Brain microvascular endothelial cell (primary cell): ENCODE results near the gene ARHGAP26.
A peak's percentile ranks its signal among the peaks of the same experiment; 100 is the strongest.

Experiments used
- DNase-seq: peaks from one replicate; pipeline ENCODE4 v3.0.0-alpha.2; 2020
- H3K27ac ChIP-seq: fragments of 250-450 bp; sonication (Bioruptor Pico); 2 replicates; pipeline ENCODE4 v1.5.1; 2020; ENCODE audit warnings: mild to moderate bottlenecking, moderate library complexity
- H3K27me3 ChIP-seq: fragments of 250-450 bp; sonication (Bioruptor Pico); replicated peaks from 2 replicates; pipeline ENCODE4 v1.5.1; 2020; ENCODE audit warnings: mild to moderate bottlenecking
- H3K36me3 ChIP-seq: fragments of 250-450 bp; sonication (Bioruptor Pico); replicated peaks from 2 replicates; pipeline ENCODE4 v1.5.1; 2020; ENCODE audit warnings: mild to moderate bottlenecking
- H3K4me3 ChIP-seq: 2 replicates; pipeline ENCODE4 v1.5.1; 2011; ENCODE audit warnings: low read depth, mild to moderate bottlenecking, control low read depth, low read length, moderate library complexity
- in situ Hi-C: cut with HindIII; loops from 2 replicates; pipeline ENCODE4 v1.10.0; 2017; ENCODE audit warnings: low sequenced_read_pairs, low pct_ligation_motif_present
- TF ChIP-seq, protein P1 (sequence below): IDR thresholded peaks from 2 replicates; pipeline ENCODE4 v1.5.1; 2011; ENCODE audit warnings: low read depth, mild to moderate bottlenecking, moderate library complexity, low read length, control low read depth, inconsistent platforms; ENCODE audit errors: missing control alignments

Gene ARHGAP26

DNA sequence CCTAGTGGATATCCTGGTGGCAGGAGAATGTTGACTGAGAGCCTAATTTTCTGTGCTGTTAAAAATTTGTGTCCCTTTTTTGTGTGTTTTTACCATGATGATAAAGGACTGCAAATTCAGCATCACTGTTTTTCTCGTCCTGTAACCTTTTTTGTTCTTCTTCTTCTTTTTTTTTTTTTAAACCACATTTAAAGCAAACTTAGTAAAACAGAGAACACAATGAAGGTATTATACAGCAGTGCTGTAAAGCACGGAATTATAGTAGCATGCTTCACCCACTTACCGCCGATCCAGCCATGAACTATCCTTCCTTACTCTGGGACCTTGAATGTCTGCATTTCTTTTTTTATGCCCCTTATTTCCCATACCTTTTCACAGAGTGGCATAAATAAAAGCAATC is 280.0 kb downstream of the ARHGAP26 start:
- no peaks in the 10 kb centered on the region for H3K36me3 ChIP-seq
- no peak overlapping the region for H3K4me3 ChIP-seq
- TF ChIP-seq, protein P1, sequence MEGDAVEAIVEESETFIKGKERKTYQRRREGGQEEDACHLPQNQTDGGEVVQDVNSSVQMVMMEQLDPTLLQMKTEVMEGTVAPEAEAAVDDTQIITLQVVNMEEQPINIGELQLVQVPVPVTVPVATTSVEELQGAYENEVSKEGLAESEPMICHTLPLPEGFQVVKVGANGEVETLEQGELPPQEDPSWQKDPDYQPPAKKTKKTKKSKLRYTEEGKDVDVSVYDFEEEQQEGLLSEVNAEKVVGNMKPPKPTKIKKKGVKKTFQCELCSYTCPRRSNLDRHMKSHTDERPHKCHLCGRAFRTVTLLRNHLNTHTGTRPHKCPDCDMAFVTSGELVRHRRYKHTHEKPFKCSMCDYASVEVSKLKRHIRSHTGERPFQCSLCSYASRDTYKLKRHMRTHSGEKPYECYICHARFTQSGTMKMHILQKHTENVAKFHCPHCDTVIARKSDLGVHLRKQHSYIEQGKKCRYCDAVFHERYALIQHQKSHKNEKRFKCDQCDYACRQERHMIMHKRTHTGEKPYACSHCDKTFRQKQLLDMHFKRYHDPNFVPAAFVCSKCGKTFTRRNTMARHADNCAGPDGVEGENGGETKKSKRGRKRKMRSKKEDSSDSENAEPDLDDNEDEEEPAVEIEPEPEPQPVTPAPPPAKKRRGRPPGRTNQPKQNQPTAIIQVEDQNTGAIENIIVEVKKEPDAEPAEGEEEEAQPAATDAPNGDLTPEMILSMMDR: no peak
- H3K27ac ChIP-seq: no peak overlapping the region
- H3K27me3 ChIP-seq: no peaks in the 10 kb centered on the region
- no peak for DNase-seq
- in situ Hi-C loops: no loop called here

DNA sequence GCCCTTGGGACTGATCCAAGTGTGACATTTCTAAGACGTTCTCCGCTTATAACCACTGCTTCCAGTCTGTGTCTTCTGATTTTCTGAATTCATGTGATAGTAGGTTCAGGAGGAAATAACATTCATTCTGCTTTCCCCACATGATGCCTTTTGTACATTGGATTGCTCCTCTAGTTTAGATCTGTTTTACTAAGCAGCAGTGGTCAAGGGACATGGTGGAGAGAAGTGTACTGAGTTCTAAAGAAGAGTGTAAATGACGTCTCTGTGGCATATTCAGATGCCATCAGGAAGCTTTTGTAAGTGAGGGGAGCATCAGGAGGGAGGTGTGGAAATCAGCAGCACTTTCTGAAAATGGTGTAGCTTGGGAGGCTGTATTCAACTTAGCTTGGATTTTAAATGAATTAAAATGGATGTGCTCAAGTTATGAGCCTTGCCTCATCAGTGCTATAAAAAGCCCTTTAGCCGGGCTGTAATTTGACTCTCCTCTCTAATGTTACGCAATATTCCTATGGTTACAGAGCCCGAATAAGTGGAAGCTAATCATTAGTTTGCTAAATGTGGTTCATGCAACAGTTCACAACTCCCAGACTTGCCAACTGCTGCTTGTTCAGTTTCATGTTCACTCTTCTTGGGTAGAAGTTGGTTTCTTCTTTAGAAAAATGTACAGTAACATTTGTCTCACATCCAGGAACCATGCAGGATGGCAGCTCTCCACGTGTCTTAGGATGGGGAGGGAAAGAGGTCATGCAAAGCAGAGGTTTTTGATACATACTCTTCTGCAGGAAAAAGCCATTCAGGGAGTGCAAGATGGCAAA is 281.3 kb downstream of the ARHGAP26 start:
- peak; percentile 73 for DNase-seq
- in situ Hi-C loops: no loop called here

DNA sequence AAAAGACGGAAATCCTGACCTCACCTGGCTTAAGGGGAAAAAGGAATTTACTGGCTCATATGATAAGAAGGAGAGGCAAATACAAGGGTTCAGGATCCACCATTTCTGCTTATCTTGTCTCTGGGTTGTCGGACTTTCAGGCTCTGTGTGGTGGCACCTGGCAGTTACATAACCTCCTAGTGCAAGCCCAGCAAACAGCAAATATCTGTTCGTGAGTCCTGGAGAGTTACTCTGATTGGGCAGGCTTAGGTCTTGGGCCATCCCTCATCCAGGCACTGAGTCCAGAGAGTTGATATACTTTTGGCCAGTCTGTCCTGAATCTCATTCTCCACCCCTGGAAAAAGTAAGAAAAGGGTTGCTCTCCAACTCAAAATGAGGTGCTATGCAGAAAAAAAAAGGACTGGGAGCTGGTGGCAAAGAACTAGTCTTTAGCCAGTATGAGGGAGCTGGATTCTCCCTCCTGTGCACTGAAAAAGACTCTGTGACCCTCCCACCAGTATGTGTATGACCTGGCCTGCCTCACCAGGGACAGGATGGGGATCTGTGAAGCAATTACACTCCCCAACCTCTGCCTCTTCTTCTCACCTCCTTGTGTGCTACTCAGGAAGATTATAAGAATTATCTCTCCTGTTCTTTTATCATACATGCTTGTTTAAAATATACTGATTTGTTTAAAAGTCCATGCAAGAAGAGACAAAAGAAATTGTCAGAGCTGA is 282.9 kb downstream of the ARHGAP26 start:
- H3K4me3 ChIP-seq: no peak overlapping the region
- DNase-seq: no peak
- in situ Hi-C loops: no loop called here
- H3K36me3 ChIP-seq: no peaks in the 10 kb centered on the region
- H3K27ac ChIP-seq: no peak overlapping the region
- no peaks in the 10 kb centered on the region for H3K27me3 ChIP-seq
- TF ChIP-seq, protein P1: no peak

More for the DNA sequence above, 281.3 kb downstream of the ARHGAP26 start:
- TF ChIP-seq, protein P1: no peak
- no peaks in the 10 kb centered on the region for H3K27me3 ChIP-seq
- peak overlapping the region; percentile 50 for H3K27ac ChIP-seq
- no peaks in the 10 kb centered on the region for H3K36me3 ChIP-seq
- no peak overlapping the region for H3K4me3 ChIP-seq

DNA sequence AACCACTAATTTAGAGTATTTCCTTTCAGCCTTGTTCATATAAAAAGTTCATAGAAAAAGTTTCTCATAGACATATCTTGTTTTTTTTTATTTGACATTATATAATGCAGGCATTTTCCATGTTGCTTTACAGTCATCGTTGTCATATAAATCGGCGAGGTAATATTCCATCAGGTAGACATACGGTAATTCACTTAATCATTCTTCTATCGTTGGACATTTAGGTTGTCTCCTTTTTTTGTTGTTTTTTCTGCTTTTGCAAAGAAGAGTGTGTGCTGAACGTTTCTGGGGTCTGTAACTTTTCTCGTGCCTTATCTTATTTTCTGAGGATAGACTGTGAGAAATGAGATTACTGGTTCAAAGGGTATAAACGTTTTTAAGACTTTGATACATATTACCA is 283.6 kb downstream of the ARHGAP26 start:
- Histone ChIP-seq H3K4me3 (no peak overlapping the region), H3K27me3 (no peaks in the 10 kb centered on the region), H3K36me3 (no peaks in the 10 kb centered on the region), H3K27ac (no peak overlapping the region)
- TF ChIP-seq, protein P1: no peak
- DNase-seq: no peak
- in situ Hi-C loops: no loop called here

DNA sequence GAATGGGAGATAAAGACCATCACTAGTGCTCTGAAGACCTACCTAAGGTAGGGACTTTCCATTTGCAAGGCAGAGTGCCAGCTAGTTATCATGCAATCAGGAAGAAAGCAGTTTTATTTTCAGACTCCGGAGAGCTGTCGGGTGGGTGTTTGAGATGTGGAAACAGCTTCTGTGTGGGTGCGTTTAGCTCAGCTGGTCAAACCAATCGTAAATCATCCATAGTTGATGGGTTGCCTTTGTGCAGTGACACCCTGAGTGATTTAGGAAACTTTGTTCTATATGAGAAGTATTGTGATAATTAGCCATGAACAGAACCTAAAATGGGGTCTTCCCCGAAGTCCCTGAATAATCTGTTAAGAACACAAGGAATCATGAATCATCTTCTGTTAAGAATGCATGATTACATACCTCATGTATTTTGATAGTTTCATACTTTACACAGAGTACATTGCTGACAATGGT is 284.3 kb downstream of the ARHGAP26 start:
- no peaks in the 10 kb centered on the region for H3K27me3 ChIP-seq
- TF ChIP-seq, protein P1: no peak
- peak; percentile 47 for DNase-seq
- in situ Hi-C loops: no loop called here
- H3K36me3 ChIP-seq: no peaks in the 10 kb centered on the region
- H3K27ac ChIP-seq: peak overlapping the region; percentile 8
- H3K4me3 ChIP-seq: no peak overlapping the region
